Neural crest cell (in vitro differentiated cells): ENCODE results near the gene ATP5PD. TPM values are rescaled to one million over a fixed set of nuclear protein-coding genes. Genes with fewer than 3 reads are reported as not detected.

Experiments
- DNase-seq: peaks from one replicate; pipeline ENCODE4 v3.0.0; 2021; ENCODE audit warnings: low read depth, mixed read lengths, low spot score
- H3K27ac Mint-ChIP-seq: one replicate; pipeline ENCODE4 v1.8.0; 2021; ENCODE audit warnings: mild to moderate bottlenecking, mixed read lengths; ENCODE audit not compliant: unreplicated experiment
- H3K27me3 Mint-ChIP-seq: 2 replicates; pipeline ENCODE4 v1.8.0; 2021; ENCODE audit warnings: low read depth, mild to moderate bottlenecking, mixed read lengths
- H3K36me3 Mint-ChIP-seq: 2 replicates; pipeline ENCODE4 v1.8.0; 2021; ENCODE audit warnings: low read depth, mild to moderate bottlenecking, mixed read lengths
- H3K4me1 Mint-ChIP-seq: 2 replicates; pipeline ENCODE4 v1.8.0; 2021; ENCODE audit warnings: mixed read lengths
- H3K4me3 Mint-ChIP-seq: one replicate; pipeline ENCODE4 v1.8.0; 2021; ENCODE audit warnings: mild to moderate bottlenecking, mixed read lengths
- H3K9me3 Mint-ChIP-seq: 2 replicates; pipeline ENCODE4 v1.8.0; 2021; ENCODE audit warnings: mixed read lengths
- CTCF ChIP-seq: fragments of 200-600 bp; sonication (generic); conservative IDR thresholded peaks from 2 replicates; pipeline ENCODE4 v1.5.0; 2021; ENCODE audit warnings: antibody characterized with exemption, mild to moderate bottlenecking
- total RNA-seq: library from RNA; stranded (reverse); gene quantifications from 2 replicates; pipeline ENCODE4 v1.2.1, GENCODE V29; 2021

Gene ATP5PD
- total RNA-seq, 1 donor from 2014 or later = 198 TPM

- no peak for TF ChIP-seq CTCF
- DNase-seq = no peak
- Mint-ChIP-seq H3K4me3 (no peak overlapping the region), H3K36me3 (no peaks in the 10 kb centered on the region), H3K27ac (no peak overlapping the region), H3K9me3 (no peaks in the 10 kb centered on the region), H3K4me1 (no peaks in the 10 kb centered on the region), H3K27me3 (no peaks in the 10 kb centered on the region)
Observed at GRCh38 chr17:75003070-75003956, 43.5 kb downstream of the ATP5PD start.

- Mint-ChIP-seq H3K4me1 (no peaks in the 10 kb centered on the region), H3K9me3 (no peaks in the 10 kb centered on the region), H3K4me3 (no peak overlapping the region), H3K27me3 (no peaks in the 10 kb centered on the region), H3K27ac (no peak overlapping the region), H3K36me3 (no peaks in the 10 kb centered on the region)
- DNase-seq = no peak
- TF ChIP-seq CTCF = no peak
Observed at GRCh38 chr17:75001915-75002843, 44.6 kb downstream of the ATP5PD start.

- no peak for DNase-seq
- no peak overlapping the region for H3K27ac Mint-ChIP-seq
- H3K9me3 Mint-ChIP-seq = no peaks in the 10 kb centered on the region
- H3K4me1 Mint-ChIP-seq = no peaks in the 10 kb centered on the region
- H3K27me3 Mint-ChIP-seq = no peaks in the 10 kb centered on the region
- H3K4me3 Mint-ChIP-seq = no peak overlapping the region
- H3K36me3 Mint-ChIP-seq = no peaks in the 10 kb centered on the region
- TF ChIP-seq CTCF = no peak
Observed at GRCh38 chr17:74999523-74999922, 47.2 kb downstream of the ATP5PD start.

GRCh38 chr17:74998783-74999182, 48.0 kb downstream of the ATP5PD start:
- Mint-ChIP-seq H3K4me3 (no peak overlapping the region), H3K4me1 (no peaks in the 10 kb centered on the region), H3K27ac (peak overlapping the region; percentile 66), H3K9me3 (no peaks in the 10 kb centered on the region), H3K36me3 (no peaks in the 10 kb centered on the region), H3K27me3 (no peaks in the 10 kb centered on the region)
- no peak for DNase-seq
- no peak for TF ChIP-seq CTCF

GRCh38 chr17:74995847-74996246, 50.9 kb downstream of the ATP5PD start:
- Mint-ChIP-seq H3K4me1 (peaks cover 4% of the 10 kb centered on the region), H3K27me3 (no peaks in the 10 kb centered on the region), H3K4me3 (no peak overlapping the region), H3K9me3 (no peaks in the 10 kb centered on the region), H3K36me3 (no peaks in the 10 kb centered on the region), H3K27ac (no peak overlapping the region)
- DNase-seq = no peak
- no peak for TF ChIP-seq CTCF
